Right lobe of liver (tissue), 6 donors: ENCODE results near the gene TSPAN14. TPM values are rescaled to one million over a fixed set of nuclear protein-coding genes. Genes with fewer than 3 reads are reported as not detected.
"Not testable (repeated sequence)": the region's sequence is repeated elsewhere in the genome, so short reads cannot be mapped to it uniquely, and the experiment has no call there.

Source experiments
- ATAC-seq, 4 donors: fragments of 200-7000 bp; cut with Tn5 transposase; one replicate each; pipeline ENCODE4 v1.9.1; 2020; ENCODE audit warnings: mild to moderate bottlenecking in 4 of 4, moderate library complexity in 4 of 4
- DNase-seq, 3 donors: peaks; one replicate each; pipeline ENCODE4 v3.0.0-alpha.2; 2020
- H3K27ac ChIP-seq, 3 donors: fragments of 200-600 bp; one replicate each; pipeline ENCODE4 v1.8.0; 2022
- H3K27me3 ChIP-seq, 2 donors: fragments of 200-600 bp; one replicate each; pipeline ENCODE4 v1.8.0; 2022
- H3K36me3 ChIP-seq, 4 donors: fragments of 200-600 bp; sonication (generic) in 1 of 4; one replicate each; pipeline versions ENCODE4 v1.5.1 to v1.8.0; 2017 to 2022; ENCODE audit warnings: control low read depth in 1 of 4
- H3K4me1 ChIP-seq, 4 donors: fragments of 200-600 bp; sonication (generic) in 1 of 4; one replicate each; pipeline versions ENCODE4 v1.5.1 to v1.8.0; 2017 to 2022; ENCODE audit warnings: control low read depth in 1 of 4
- H3K4me3 ChIP-seq, 3 donors: fragments of 200-600 bp; one replicate each; pipeline ENCODE4 v1.8.0; 2022
- H3K9me3 ChIP-seq, 4 donors: fragments of 200-600 bp; sonication (generic) in 1 of 4; one replicate each; pipeline versions ENCODE4 v1.5.1 to v1.8.0; 2017 to 2022; ENCODE audit warnings: control low read depth in 1 of 4
- POLR2A ChIP-seq: fragments of 450-650 bp; IDR thresholded peaks from one replicate; pipeline ENCODE4 v1.6.1; 2017; ENCODE audit warnings: antibody characterized with exemption, mild to moderate bottlenecking
- WGBS: methylation state at CpG from one replicate; pipeline ENCODE4 v1.1.6; 2018; ENCODE audit warnings: low coverage, low lambda C conversion rate; ENCODE audit not compliant: insufficient coverage; ENCODE audit errors: missing lambda C conversion rate; 5-methylcytosine and 5-hydroxymethylcytosine counted together
- intact Hi-C, 2 donors: fragments of 100-400 bp; cut with DNase I; formaldehyde crosslinking; loops; one replicate each; pipeline versions ENCODE4 v1.11.2 to v1.14.1; 2022
- total RNA-seq, 6 experiments: library from RNA; depleted of rRNA in 2 of 6; stranded (reverse); fragments of >200 nt in 2 of 6; fragmentation: NEBNext Ultra II Directional in 3 of 6; extraction: Animal tissue kit (Norgen Biotek cat#: 25700) in 3 of 6; gene quantifications; one replicate each; pipeline versions ENCODE4 v1.1.0 to v1.2.4, GENCODE V29; 2016 to 2023
- TF ChIP-seq, protein P1 (sequence below), 4 donors: fragments of 200-600 bp in 3 of 4; fragments of 450-650 bp in 1 of 4; IDR thresholded peaks; one replicate each; pipeline versions ENCODE4 v1.5.1 to v1.8.0; 2016 to 2022; ENCODE audit warnings: antibody characterized with exemption in 4 of 4, mild to moderate bottlenecking in 2 of 4
- donor health status: DM: no; HTN: yes; CAD: no.
- donor health status: DM: no; HTN: no; CAD: no.
- donor health status: DM: no; HTN: no; CAD: no.
- donor health status: DM: no; HTN: yes; CAD: no.
- donor health status: DM: no; HTN: yes; CAD: no.

TSPAN14 gene
- total RNA-seq, 6 experiments from 2014 or later: 22.1 to 39.0 (median 28.4) TPM

DNA sequence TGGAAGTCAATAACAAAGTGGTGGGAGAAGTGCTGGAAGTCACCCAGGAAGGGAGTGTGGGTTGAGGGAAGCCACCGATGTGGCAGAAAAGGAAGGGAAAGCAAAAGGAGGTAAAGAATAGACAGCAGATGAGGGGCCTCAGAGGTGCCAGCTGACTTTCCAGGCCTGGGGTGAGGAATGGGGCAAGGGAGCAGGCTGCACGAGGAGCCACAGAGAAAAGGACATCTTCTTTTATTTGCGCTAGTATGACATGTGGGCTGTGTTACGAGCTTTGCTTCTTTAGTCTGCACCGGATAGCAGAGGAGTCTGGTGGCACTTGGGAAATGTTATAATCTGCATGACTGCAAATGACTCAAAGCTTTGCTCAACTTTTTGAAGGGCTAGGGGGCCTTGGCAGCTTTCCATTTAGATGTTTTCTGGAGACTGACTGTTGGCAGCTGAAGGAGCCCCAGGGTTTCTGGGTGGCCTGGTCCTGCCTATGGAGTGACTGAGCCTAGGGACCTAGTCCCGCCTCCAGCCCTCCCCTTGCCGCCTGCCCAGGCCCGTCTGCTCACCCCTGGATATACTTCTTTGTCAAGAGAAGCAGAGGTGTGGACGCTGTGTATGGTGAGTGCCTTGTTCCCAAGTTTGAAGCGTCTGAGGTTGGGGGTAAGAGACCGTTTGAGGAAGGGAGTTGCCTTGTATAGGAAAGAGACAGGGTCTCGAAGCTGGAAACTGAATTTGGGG, 40.7 kb upstream of the TSPAN14 start:
- Histone ChIP-seq H3K9me3 (no peaks in the 10 kb centered on the region), H3K36me3 (no peaks in the 10 kb centered on the region), H3K4me1 (peaks cover 0 to 64% (median 36%) of the 10 kb centered on the region in 4 donors), H3K4me3 (no peak overlapping the region), H3K27me3 (no peaks in the 10 kb centered on the region), H3K27ac (peak overlapping the region; percentile 25 to 65 (median 51))
- no peak for ATAC-seq
- WGBS: 26% methylated on average over 3 of the region's 12 CpGs
- intact Hi-C loops: no loop called here
- TF ChIP-seq, protein P1, sequence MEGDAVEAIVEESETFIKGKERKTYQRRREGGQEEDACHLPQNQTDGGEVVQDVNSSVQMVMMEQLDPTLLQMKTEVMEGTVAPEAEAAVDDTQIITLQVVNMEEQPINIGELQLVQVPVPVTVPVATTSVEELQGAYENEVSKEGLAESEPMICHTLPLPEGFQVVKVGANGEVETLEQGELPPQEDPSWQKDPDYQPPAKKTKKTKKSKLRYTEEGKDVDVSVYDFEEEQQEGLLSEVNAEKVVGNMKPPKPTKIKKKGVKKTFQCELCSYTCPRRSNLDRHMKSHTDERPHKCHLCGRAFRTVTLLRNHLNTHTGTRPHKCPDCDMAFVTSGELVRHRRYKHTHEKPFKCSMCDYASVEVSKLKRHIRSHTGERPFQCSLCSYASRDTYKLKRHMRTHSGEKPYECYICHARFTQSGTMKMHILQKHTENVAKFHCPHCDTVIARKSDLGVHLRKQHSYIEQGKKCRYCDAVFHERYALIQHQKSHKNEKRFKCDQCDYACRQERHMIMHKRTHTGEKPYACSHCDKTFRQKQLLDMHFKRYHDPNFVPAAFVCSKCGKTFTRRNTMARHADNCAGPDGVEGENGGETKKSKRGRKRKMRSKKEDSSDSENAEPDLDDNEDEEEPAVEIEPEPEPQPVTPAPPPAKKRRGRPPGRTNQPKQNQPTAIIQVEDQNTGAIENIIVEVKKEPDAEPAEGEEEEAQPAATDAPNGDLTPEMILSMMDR (IDR thresholded peaks at IDR 0.05): no peak
- TF ChIP-seq POLR2A: no peak
- no peak for DNase-seq

DNA sequence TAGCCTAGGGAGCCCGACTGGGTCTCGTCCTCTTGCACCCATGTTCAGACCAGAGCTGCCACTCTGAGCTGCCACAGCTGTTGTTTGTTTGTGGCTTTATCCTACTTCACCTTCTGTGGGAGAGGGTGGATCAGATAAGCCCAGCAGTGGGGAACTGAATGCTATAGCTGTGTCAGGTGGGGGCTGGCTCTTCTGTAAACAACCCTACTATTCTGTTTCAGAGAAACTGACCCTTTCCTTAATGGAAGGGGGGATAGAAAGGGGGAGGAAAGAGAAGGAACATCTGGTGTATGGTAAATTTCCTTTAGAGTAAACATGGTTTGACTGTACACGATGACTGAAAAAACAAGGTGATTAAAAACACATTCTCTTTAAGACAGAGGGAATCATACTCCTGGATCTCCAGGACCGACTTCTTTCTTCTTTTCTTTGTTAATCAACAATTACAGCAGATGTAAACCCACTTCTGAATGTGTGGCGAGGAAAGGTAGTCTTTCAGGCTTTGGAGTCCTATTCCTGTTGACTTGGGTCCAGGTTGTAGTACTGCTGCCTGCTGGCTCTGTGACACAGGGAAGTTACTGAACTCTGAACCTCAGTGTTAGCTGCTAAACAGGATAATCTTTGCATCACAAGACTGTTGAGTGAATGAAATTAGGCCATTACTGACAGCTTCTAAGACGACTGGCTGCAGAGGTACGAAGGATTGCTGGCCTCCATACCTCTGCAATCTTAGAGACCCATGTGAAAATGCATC, 39.8 kb upstream of the TSPAN14 start:
- Histone ChIP-seq H3K4me1 (peaks cover 0 to 59% (median 32%) of the 10 kb centered on the region in 4 donors), H3K36me3 (no peaks in the 10 kb centered on the region), H3K9me3 (no peaks in the 10 kb centered on the region), H3K27me3 (no peaks in the 10 kb centered on the region), H3K4me3 (no peak overlapping the region), H3K27ac (peak overlapping the region; percentile 25 to 65 (median 54))
- DNase-seq: peak in 1 of 3 donors; percentile 70
- WGBS: 25% methylated on average over 7 of the region's 7 CpGs
- intact Hi-C loops: no loop called here
- ATAC-seq: peak; percentile 79 to 85 (median 83)
- TF ChIP-seq, protein P1 (IDR thresholded peaks at IDR 0.05): no peak
- TF ChIP-seq POLR2A: no peak

GRCh38 chr10:80415734-80416478, 38.2 kb upstream of the TSPAN14 start:
- H3K9me3 ChIP-seq: no peaks in the 10 kb centered on the region

GRCh38 chr10:80416479-80417098, 37.5 kb upstream of the TSPAN14 start:
- Histone ChIP-seq H3K36me3 (no peaks in the 10 kb centered on the region), H3K27me3 (no peaks in the 10 kb centered on the region), H3K4me1 (peaks cover 0 to 43% (median 19%) of the 10 kb centered on the region in 4 donors), H3K27ac (no peak overlapping the region), H3K9me3 (no peaks in the 10 kb centered on the region), H3K4me3 (no peak overlapping the region)
- whole genome bisulfite sequencing: 73% methylated on average over 14 of the region's 15 CpGs
- DNase-seq: no peak
- ATAC-seq: peak in 3 of 4 donors; percentile 6 to 57 (median 7)
- intact Hi-C loops: no loop called here
- no peak for TF ChIP-seq POLR2A
- TF ChIP-seq, protein P1 (IDR thresholded peaks at IDR 0.05): no peak

More at GRCh38 chr10:80415734-80416478, 38.2 kb upstream of the TSPAN14 start:
- H3K4me3 ChIP-seq: no peak overlapping the region
- peaks cover 0 to 43% (median 26%) of the 10 kb centered on the region in 4 donors for H3K4me1 ChIP-seq
- intact Hi-C loops: no loop called here
- H3K27ac ChIP-seq: peak overlapping the region in 1 of 3 donors; percentile 65
- no peak for DNase-seq
- WGBS: 44% methylated on average over 3 of the region's 3 CpGs
- H3K36me3 ChIP-seq: no peaks in the 10 kb centered on the region
- no peaks in the 10 kb centered on the region for H3K27me3 ChIP-seq
- TF ChIP-seq POLR2A: no peak
- TF ChIP-seq, protein P1 (IDR thresholded peaks at IDR 0.05): no peak
- peak in 1 of 4 donors; percentile 21 for ATAC-seq

DNA sequence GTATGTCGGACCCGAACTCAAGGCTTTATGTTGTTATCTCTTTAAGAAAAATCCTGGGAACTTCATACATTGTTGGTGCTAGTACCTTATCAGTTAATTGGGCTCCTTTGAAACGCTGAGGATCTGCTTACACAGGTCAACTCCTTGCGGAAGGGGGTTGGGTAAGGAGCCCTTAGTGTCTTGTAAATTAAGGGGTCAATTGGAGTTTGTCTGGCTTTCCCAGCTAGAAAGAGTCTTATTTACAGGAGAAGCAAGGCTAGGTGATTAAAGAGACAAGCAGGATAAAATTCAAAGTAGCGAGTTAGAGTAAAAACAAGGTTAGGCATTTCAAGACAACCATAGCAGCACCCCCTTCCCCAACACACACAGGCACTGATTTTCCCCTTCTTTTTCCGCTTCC, 36.9 kb upstream of the TSPAN14 start:
- H3K27me3 ChIP-seq, H3K9me3 ChIP-seq, DNase-seq, ATAC-seq, intact Hi-C loops, H3K4me3 ChIP-seq, H3K27ac ChIP-seq, H3K36me3 ChIP-seq: not testable (repeated sequence)
- WGBS: 77% methylated on average over 6 of the region's 6 CpGs
- peaks cover 0 to 45% (median 20%) of the 10 kb centered on the region in 4 donors for H3K4me1 ChIP-seq
